HEK293T (cell line): ENCODE data around the gene TBC1D2.

Experiments
- CTCF ChIA-PET: fragments of 350-600 bp; formaldehyde crosslinking; extraction: SDS; loops from one replicate; lab custom pipeline; 2021; ENCODE audit warnings: antibody characterized with exemption, inconsistent platforms; lab: Yijun Ruan, JAX
- POLR2A ChIA-PET: fragments of 350-600 bp; formaldehyde crosslinking; extraction: SDS; loops from one replicate; lab custom pipeline; 2020; ENCODE audit warnings: antibody characterized with exemption, inconsistent platforms; lab: Yijun Ruan, JAX
- DNase-seq: peaks from one replicate; pipeline ENCODE4 v3.0.0; 2012; ENCODE audit warnings: mixed read lengths; ENCODE audit errors: extremely low spot score
- ARNT ChIP-seq: fragments of 450-650 bp; IDR thresholded peaks from 2 replicates; pipeline ENCODE4 v1.6.1; 2017; ENCODE audit warnings: mild to moderate bottlenecking
- BHLHE40 ChIP-seq: fragments of 450-650 bp; IDR thresholded peaks from 2 replicates; pipeline ENCODE4 v1.6.1; 2016; ENCODE audit warnings: mild to moderate bottlenecking, moderate library complexity, borderline replicate concordance
- CTBP1 ChIP-seq: fragments of 450-650 bp; IDR thresholded peaks from 2 replicates; pipeline ENCODE4 v1.6.1; 2016; ENCODE audit warnings: borderline replicate concordance
- ELF4 ChIP-seq: fragments of 450-650 bp; IDR thresholded peaks from 2 replicates; pipeline ENCODE4 v1.6.1; 2017; ENCODE audit warnings: antibody characterized with exemption
- FOXA1 ChIP-seq: fragments of 450-650 bp; IDR thresholded peaks from 2 replicates; pipeline ENCODE4 v1.6.1; 2016; ENCODE audit warnings: mild to moderate bottlenecking
- FOXK2 ChIP-seq: fragments of 450-650 bp; IDR thresholded peaks from 2 replicates; pipeline ENCODE4 v1.6.1; 2016; ENCODE audit warnings: mild to moderate bottlenecking
- FOXM1 ChIP-seq: fragments of 450-650 bp; IDR thresholded peaks from 2 replicates; pipeline ENCODE4 v1.6.1; 2017; ENCODE audit warnings: mild to moderate bottlenecking, borderline replicate concordance
- HDGF ChIP-seq: fragments of 450-650 bp; IDR thresholded peaks from 2 replicates; pipeline ENCODE4 v1.6.1; 2017; ENCODE audit warnings: antibody characterized with exemption, borderline replicate concordance
- L3MBTL2 ChIP-seq: fragments of 450-650 bp; conservative IDR thresholded peaks from 2 replicates; pipeline ENCODE4 v1.6.1; 2016; ENCODE audit warnings: mild to moderate bottlenecking
- LEF1 ChIP-seq: fragments of 450-650 bp; IDR thresholded peaks from 2 replicates; pipeline ENCODE4 v1.6.1; 2017; ENCODE audit warnings: mild to moderate bottlenecking, borderline replicate concordance
- NFRKB ChIP-seq: fragments of 450-650 bp; IDR thresholded peaks from 2 replicates; pipeline ENCODE4 v1.6.1; 2016; ENCODE audit warnings: mild to moderate bottlenecking, moderate library complexity
- PKNOX1 ChIP-seq: fragments of 450-650 bp; IDR thresholded peaks from 2 replicates; pipeline ENCODE4 v1.6.1; 2016
- SP1 ChIP-seq: fragments of 450-650 bp; IDR thresholded peaks from 2 replicates; pipeline ENCODE4 v1.6.1; 2017
- SUZ12 ChIP-seq: fragments of 450-650 bp; IDR thresholded peaks from 2 replicates; pipeline ENCODE4 v1.6.1; 2016; ENCODE audit warnings: mild to moderate bottlenecking
- TARDBP ChIP-seq: fragments of 450-650 bp; IDR thresholded peaks from 2 replicates; pipeline ENCODE4 v1.6.1; 2016
- ZNF384 ChIP-seq: fragments of 450-650 bp; IDR thresholded peaks from 2 replicates; pipeline ENCODE4 v1.6.1; 2016

The TBC1D2 gene

GRCh38 chr9:98187926-98188325, 67.5 kb downstream of the TBC1D2 start:
- ChIA-PET POLR2A (no interaction called here), CTCF (no interaction called here)
- no peak for DNase-seq
- TF ChIP-seq ZNF384, result no peak
- TF ChIP-seq FOXA1, result no peak
- no peak for TF ChIP-seq TARDBP
- no peak for TF ChIP-seq L3MBTL2
- no peak for TF ChIP-seq CTBP1
- no peak for TF ChIP-seq SUZ12
- no peak for TF ChIP-seq NFRKB
- no peak for TF ChIP-seq HDGF
- TF ChIP-seq FOXK2, result no peak
- TF ChIP-seq ELF4, result no peak
- no peak for TF ChIP-seq BHLHE40
- no peak for TF ChIP-seq PKNOX1
- no peak for TF ChIP-seq FOXM1
- TF ChIP-seq SP1, result no peak
- TF ChIP-seq ARNT, result no peak
- TF ChIP-seq LEF1, result no peak

GRCh38 chr9:98186236-98186635, 69.2 kb downstream of the TBC1D2 start:
- POLR2A ChIA-PET, result no interaction called here
- no peak for DNase-seq
- TF ChIP-seq ARNT (no peak), L3MBTL2 (no peak), NFRKB (no peak), FOXK2 (no peak), LEF1 (no peak), ZNF384 (no peak), FOXA1 (no peak), CTBP1 (no peak), TARDBP (no peak), PKNOX1 (no peak), SUZ12 (no peak), FOXM1 (no peak), HDGF (no peak), ELF4 (no peak), SP1 (no peak)
- CTCF ChIA-PET, result no interaction called here

- no peak for DNase-seq
- CTCF ChIA-PET, result no interaction called here
- POLR2A ChIA-PET, result no interaction called here
- TF ChIP-seq ZNF384 (no peak), TARDBP (no peak), L3MBTL2 (no peak), SUZ12 (no peak), FOXA1 (no peak), LEF1 (no peak), BHLHE40 (no peak), SP1 (no peak), FOXM1 (no peak), CTBP1 (no peak)
Observed at GRCh38 chr9:98185611-98186171, 69.8 kb downstream of the TBC1D2 start.

- POLR2A ChIA-PET, result no interaction called here
Observed at GRCh38 chr9:98185021-98185567, 70.4 kb downstream of the TBC1D2 start.

GRCh38 chr9:98184326-98184725, 71.1 kb downstream of the TBC1D2 start:
- ChIA-PET POLR2A (no interaction called here), CTCF (no interaction called here)
- no peak for DNase-seq
- no peak for TF ChIP-seq ARNT
- TF ChIP-seq ELF4, result no peak
- no peak for TF ChIP-seq BHLHE40
- no peak for TF ChIP-seq SP1
- TF ChIP-seq FOXM1, result no peak
- TF ChIP-seq ZNF384, result no peak
- no peak for TF ChIP-seq LEF1
- no peak for TF ChIP-seq FOXK2
- TF ChIP-seq SUZ12, result no peak
- no peak for TF ChIP-seq NFRKB
- no peak for TF ChIP-seq L3MBTL2
- TF ChIP-seq FOXA1, result no peak
- TF ChIP-seq CTBP1, result no peak

More at GRCh38 chr9:98185021-98185567, 70.4 kb downstream of the TBC1D2 start:
- CTCF ChIA-PET, result no interaction called here
- no peak for TF ChIP-seq FOXM1
- TF ChIP-seq SP1, result no peak
- TF ChIP-seq LEF1, result no peak
- no peak for TF ChIP-seq CTBP1
- TF ChIP-seq FOXK2, result no peak
- no peak for TF ChIP-seq ELF4
- no peak for DNase-seq

- TF ChIP-seq FOXA1 (no peak), HDGF (no peak), ZNF384 (no peak), L3MBTL2 (no peak), TARDBP (no peak), NFRKB (no peak), FOXK2 (no peak), ARNT (no peak), PKNOX1 (no peak), SUZ12 (no peak), FOXM1 (no peak), BHLHE40 (no peak), CTBP1 (no peak), ELF4 (no peak), SP1 (no peak), LEF1 (no peak)
- no peak for DNase-seq
- ChIA-PET POLR2A (no interaction called here), CTCF (no interaction called here)
Observed at GRCh38 chr9:98182889-98183599, 72.4 kb downstream of the TBC1D2 start.
